SKM-1 treated with dmso at 0.1 percent for 144 hours (cell line): ENCODE measurements around the gene MAP3K20.
"Not testable (repeated sequence)": the region's sequence is repeated elsewhere in the genome, so short reads cannot be mapped to it uniquely, and the experiment has no call there.

ENCODE experiments used
- DNase-seq: peaks from one replicate; lab custom pipeline; 2025; ENCODE audit not compliant: unreplicated experiment; lab: John Stamatoyannopoulos, UW

MAP3K20 gene

GRCh38 chr2:173086518-173087213, 11.0 kb downstream of the MAP3K20 start:
- no peak for DNase-seq

DNA sequence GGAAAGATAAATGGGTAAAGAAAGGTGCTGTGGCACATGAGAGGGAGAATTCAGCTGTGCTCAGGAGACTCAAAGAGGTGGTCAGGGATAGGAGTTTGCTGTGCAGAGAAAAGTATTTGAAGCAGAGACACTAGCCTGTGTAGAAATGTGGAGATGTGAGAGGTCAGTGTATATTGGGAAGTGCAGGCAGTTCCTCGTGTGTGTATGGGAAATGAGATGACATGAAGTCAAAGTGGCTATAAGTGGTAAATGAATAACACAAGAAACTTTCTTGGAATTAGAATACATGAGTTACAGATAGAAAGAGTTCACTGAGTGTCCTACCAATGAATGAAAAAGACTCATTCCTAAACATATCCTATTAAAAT, 11.6 kb downstream of the MAP3K20 start:
- DNase-seq: no peak

- no peak for DNase-seq
Observed at GRCh38 chr2:173087793-173088496, 12.3 kb downstream of the MAP3K20 start.

DNA sequence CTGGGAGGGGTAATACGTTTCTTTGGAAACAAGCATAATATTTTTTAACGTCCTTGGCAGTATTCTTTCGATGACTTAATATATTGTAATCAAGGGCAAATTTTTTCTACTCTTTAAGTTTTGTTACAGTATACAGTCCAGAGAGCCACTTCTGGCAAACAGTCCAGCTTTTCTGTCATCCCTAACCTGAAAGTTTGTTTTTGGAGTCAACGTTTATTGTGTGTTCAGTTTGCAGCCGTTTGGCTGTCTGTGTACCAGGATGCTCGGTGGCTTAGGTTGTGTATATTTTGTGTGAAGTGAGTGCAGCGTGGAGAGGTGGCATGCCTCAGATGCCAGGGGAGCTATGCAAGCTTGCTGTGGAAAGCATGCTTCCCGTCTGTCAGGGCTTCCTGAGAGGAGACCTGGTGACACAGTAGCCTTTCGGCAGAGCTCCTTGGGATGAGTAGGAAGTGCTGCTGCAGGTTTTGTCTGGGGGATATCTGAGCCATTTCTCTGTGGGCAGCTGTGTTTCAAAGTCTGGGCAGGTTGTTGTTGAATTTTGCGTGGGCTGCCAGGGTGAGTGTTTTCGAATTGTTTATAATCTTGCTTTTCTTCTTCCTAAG, 14.7 kb downstream of the MAP3K20 start:
- DNase-seq: no peak

- DNase-seq: no peak
Observed at GRCh38 chr2:173090973-173091660, 15.5 kb downstream of the MAP3K20 start.

DNA sequence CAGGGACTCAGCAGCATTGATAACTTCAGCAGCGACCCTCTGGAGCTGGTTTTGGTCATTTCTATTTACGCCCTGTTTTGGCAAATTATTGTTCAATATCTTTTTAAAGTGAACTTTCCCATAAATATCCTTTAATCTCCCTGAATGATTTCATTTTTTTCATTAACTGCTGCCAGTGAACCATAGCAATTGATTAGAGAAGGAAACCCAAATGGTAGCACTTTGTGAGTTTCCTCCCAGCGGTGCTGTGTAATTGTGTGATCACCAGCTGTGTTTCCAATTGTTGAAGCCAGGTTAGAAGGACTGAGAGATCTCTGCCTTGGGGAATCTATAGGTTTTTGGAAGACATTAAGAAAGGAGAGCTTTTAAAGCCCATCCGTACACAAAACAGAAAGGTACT, 16.3 kb downstream of the MAP3K20 start:
- DNase-seq: no peak

GRCh38 chr2:173092844-173093402, 17.3 kb downstream of the MAP3K20 start:
- no peak for DNase-seq

- not testable (repeated sequence) for DNase-seq
Observed at GRCh38 chr2:173093617-173094016, 18.0 kb downstream of the MAP3K20 start.

- no peak for DNase-seq
Observed at GRCh38 chr2:173094731-173095130, 19.1 kb downstream of the MAP3K20 start.

DNA sequence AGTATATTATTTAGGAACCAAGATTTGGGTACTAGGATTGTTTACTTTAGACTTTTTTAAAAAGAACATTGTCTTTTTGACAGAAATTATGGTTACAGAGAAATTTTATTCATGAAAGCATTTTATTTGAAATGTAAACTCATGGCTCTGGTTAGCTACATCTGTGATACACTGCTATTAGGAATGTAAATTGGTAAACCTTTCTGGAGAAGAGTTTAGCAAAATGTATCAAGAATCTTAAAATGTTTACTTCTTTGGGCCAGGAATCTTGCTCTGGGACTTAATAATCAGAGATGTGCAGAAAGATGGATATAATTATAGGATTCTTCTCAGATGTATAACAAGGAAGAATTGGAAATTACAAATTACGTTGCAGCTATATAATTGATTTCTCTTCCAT, 19.7 kb downstream of the MAP3K20 start:
- no peak for DNase-seq

DNA sequence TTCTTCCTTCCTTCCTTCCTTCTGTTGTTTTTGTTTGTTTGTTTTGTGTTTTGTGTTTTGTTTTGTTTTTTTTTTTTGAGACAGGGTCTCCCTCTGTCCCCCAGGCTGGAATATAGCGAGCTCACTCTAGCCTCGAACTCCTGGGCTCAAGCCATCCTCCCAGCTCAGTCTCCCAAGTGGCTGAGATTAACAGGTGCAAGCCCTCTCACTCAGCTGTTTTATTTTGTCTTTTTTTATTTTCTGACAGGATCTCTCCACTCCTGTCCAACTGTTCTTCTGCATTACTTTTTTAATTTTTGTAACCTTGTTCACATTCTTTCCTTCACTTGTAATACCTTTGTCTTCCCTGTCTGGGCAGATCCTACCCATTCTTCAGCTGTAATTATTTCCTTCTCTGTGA, 23.6 kb downstream of the MAP3K20 start:
- DNase-seq: no peak

GRCh38 chr2:173099804-173100203, 24.2 kb downstream of the MAP3K20 start:
- no peak for DNase-seq

DNA sequence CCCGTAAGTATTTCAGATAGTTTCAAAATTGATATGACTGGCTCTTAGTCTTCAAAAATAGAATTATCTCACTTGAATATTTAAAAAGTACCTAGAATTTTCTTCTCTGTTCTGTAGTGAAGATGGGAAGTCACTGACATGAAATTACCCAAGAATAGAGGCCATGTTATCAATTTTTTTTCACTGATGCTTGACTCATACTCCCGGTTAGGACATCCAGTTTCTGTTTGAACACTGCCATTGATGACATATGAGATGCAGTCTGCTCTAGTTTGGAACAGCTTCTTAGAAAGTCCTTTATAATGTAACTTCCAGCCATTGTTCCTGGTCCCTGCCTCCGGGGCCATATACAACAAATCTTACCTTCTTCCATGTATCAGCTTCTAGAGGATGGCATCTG, 26.0 kb downstream of the MAP3K20 start:
- no peak for DNase-seq

DNA sequence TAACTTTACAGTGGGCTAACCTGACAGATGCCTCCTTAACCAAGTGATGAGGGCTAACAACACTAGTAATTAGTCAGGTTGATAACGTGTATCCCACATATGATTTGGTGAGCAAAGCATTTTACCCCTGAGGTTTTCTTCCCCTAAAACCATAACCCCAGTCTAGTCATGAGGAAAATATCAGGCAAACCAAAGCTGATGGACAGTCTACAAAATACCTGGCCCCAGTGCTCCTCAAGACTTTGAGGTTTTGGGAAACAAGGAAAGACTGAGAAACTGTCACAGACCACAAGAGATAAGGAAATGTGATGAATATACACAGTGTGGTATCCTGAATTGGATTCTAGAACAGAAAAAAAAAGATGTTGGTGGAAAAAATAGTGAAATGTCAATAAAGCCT, 28.5 kb downstream of the MAP3K20 start:
- no peak for DNase-seq

DNA sequence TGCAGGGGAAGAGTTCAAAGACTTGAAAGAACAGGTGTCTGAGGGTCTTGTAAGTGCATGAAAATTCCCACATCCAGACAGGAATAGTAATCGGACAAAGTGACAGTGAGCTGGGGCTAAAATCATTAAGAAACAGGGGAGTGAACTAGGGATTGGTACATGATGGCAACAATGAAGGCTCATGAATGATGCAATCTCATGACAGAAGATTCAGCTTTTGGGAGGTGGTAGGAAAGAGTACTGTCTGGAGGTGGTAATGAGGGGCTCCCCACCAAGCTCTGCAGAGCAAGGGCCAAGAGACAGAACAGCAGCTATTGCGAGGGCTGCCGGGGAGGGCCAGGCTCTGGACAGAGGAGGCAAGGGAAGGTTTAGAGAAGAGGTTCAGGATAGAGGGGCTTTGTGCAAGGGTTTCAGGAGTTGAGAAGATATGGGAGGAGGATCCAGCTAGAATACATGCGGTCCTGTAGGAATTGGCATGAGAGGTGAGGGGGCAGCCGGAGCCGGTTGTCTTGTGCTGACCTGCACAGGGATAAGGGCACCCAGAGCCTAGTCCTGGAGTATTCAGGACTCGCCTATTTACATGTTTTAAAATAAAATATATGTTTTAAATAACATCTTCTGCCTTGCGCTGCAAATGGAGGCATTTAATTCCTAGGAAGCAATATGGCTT, 31.4 kb downstream of the MAP3K20 start:
- no peak for DNase-seq

DNA sequence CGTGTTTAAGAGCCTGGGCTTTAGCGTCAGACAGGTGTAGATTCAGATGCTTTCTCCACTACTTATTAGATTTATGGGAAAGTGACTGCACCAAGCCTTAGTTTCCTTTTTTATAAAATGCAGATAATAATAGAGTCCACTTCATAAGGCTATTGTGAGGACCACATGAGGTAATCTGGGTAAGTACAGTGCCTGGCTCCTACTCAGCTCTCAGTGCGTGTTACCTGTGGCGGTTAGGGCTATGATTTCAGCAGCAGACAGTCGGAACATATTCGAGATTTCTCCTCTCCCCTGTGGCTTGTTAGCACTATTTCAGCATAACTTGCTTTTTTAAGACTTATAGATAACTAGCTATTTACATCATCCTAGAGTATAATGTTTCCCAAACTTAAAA, 32.0 kb downstream of the MAP3K20 start:
- DNase-seq: no peak

GRCh38 chr2:173109253-173110188, 33.9 kb downstream of the MAP3K20 start:
- DNase-seq: no peak

GRCh38 chr2:173117678-173118077, 42.0 kb downstream of the MAP3K20 start:
- no peak for DNase-seq

DNA sequence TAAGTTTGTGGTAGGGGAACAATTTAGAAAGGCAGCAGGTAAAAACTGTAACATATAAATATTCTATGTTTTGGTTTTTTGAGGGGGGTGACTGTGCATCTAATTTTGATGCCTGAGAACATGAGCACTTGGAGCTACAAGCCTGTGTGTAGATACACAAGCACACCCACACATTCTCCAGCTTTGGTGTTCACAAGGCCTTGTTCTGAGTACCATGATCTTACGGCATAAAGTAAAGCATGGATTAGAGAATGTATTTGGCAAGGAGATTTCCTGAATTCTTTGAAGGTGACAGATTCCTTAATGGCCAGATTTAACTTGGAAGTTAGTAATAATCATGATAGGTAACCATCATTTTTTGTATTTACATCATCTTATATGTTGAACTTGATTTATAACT, 42.7 kb downstream of the MAP3K20 start:
- no peak for DNase-seq
